ENCODE results near the gene MRPS16. TPM values are rescaled to one million over a fixed set of nuclear protein-coding genes. Genes with fewer than 3 reads are reported as not detected.

Gene MRPS16
- total and polyA plus RNA-seq, 2 donors from 2014 or later, result 82.9 to 160 TPM

- DNase-seq (no peak), FAIRE-seq (no peak)
- intact Hi-C loops (cut with DNase I), result no loop called here
- Histone ChIP-seq H3K9me3 (ENCODE audit: control insufficient read depth in 2 of 3, insufficient read depth in 1 of 3, low read length in 3 of 3) (no peaks in the 10 kb centered on the region), H3K4me1 (ENCODE audit: control insufficient read depth in 2 of 3, insufficient read depth in 2 of 3, low read depth in 1 of 3, low read length in 3 of 3) (no peaks in the 10 kb centered on the region), H3K27me3 (ENCODE audit: control insufficient read depth, insufficient read depth, low read length) (no peaks in the 10 kb centered on the region), H3K27ac (ENCODE audit: low read depth in 2 of 2, low read length in 2 of 2) (no peak overlapping the region), H3K4me3 (ENCODE audit: low read length in 3 of 3) (no peak overlapping the region), H3K9ac (ENCODE audit: low read length in 3 of 3) (no peak overlapping the region), H3K36me3 (ENCODE audit: control insufficient read depth in 2 of 3, insufficient read depth in 3 of 3, low read length in 3 of 3) (peaks cover 6 to 19% (median 9%) of the 10 kb centered on the region in 3 donors)
- no peak for TF ChIP-seq CTCF (IDR thresholded peaks at IDR 0.05; ENCODE audit: borderline replicate concordance, extremely low read depth, insufficient read depth)
Measured at GRCh38 chr10:73217628-73218027, 34.8 kb downstream of the MRPS16 start.

- DNase-seq, result no peak
- H3K9me3 ChIP-seq (ENCODE audit: control insufficient read depth in 2 of 3, insufficient read depth in 1 of 3, low read length in 3 of 3), result no peaks in the 10 kb centered on the region
- H3K9ac ChIP-seq (ENCODE audit: low read length in 3 of 3), result no peak overlapping the region
- intact Hi-C loops (cut with DNase I), result no loop called here
- H3K27me3 ChIP-seq (ENCODE audit: control insufficient read depth, insufficient read depth, low read length), result no peaks in the 10 kb centered on the region
- no peak overlapping the region for H3K27ac ChIP-seq (ENCODE audit: low read depth in 2 of 2, low read length in 2 of 2)
- peaks cover 6 to 26% (median 9%) of the 10 kb centered on the region in 3 donors for H3K36me3 ChIP-seq (ENCODE audit: control insufficient read depth in 2 of 3, insufficient read depth in 3 of 3, low read length in 3 of 3)
- TF ChIP-seq CTCF (IDR thresholded peaks at IDR 0.05; ENCODE audit: borderline replicate concordance, extremely low read depth, insufficient read depth), result no peak
- H3K4me3 ChIP-seq (ENCODE audit: low read length in 3 of 3), result no peak overlapping the region
- H3K4me1 ChIP-seq (ENCODE audit: control insufficient read depth in 2 of 3, insufficient read depth in 2 of 3, low read depth in 1 of 3, low read length in 3 of 3), result no peaks in the 10 kb centered on the region
- no peak for FAIRE-seq
Measured at GRCh38 chr10:73215749-73216148, 36.7 kb downstream of the MRPS16 start.

- intact Hi-C loops (cut with DNase I), result no loop called here
- Histone ChIP-seq H3K9ac (ENCODE audit: low read length in 3 of 3) (no peak overlapping the region), H3K9me3 (ENCODE audit: control insufficient read depth in 2 of 3, insufficient read depth in 1 of 3, low read length in 3 of 3) (no peaks in the 10 kb centered on the region), H3K27me3 (ENCODE audit: control insufficient read depth, insufficient read depth, low read length) (no peaks in the 10 kb centered on the region), H3K36me3 (ENCODE audit: control insufficient read depth in 2 of 3, insufficient read depth in 3 of 3, low read length in 3 of 3) (peaks cover 0 to 18% (median 2%) of the 10 kb centered on the region in 3 donors), H3K27ac (ENCODE audit: low read depth in 2 of 2, low read length in 2 of 2) (no peak overlapping the region), H3K4me1 (ENCODE audit: control insufficient read depth in 2 of 3, insufficient read depth in 2 of 3, low read depth in 1 of 3, low read length in 3 of 3) (peaks cover 0 to 7% (median 0%) of the 10 kb centered on the region in 3 donors), H3K4me3 (ENCODE audit: low read length in 3 of 3) (no peak overlapping the region)
- DNase-seq (no peak), FAIRE-seq (no peak)
- TF ChIP-seq CTCF (IDR thresholded peaks at IDR 0.05; ENCODE audit: borderline replicate concordance, extremely low read depth, insufficient read depth), result no peak
Measured at GRCh38 chr10:73211106-73211811, 41.2 kb downstream of the MRPS16 start.

Measured in kidney (tissue), 14 donors.